ENCODE data around the gene YARS2. TPM values are rescaled to one million over a fixed set of nuclear protein-coding genes. Genes with fewer than 3 reads are reported as not detected.

YARS2 gene
- total and polyA plus RNA-seq, 2 experiments from 2014 or later, result 73.0 to 76.7 TPM

DNA sequence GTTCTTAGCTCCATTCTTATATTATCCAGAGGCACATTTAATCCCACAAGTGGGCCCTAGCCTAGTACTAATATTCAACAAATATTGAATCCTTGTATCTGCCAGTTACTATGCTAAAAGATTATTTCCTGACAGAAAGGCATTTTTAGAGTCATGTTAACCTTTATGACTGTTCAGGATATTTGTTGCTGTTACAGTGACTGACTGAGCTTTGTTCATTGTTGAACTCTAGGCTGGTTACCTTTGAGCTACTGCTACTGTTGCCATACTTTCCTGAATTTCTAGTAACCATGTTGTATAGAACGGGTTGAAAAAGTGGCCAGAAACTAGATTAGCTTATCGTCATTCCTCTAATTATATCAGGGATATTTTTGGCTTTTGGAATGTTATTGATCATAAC lies 46.8 kb downstream of the YARS2 start:
- DNase-seq (ENCODE audit: low spot score) (no peak), ATAC-seq (no peak)
- Histone ChIP-seq H3K4me2 (no peak overlapping the region), H2AFZ (no peak overlapping the region), H3K27me3 (ENCODE audit: insufficient read depth) (no peaks in the 10 kb centered on the region), H3K9me2 (ENCODE audit: insufficient read depth) (no peaks in the 10 kb centered on the region), H3F3A (replicated peaks; ENCODE audit: low read depth) (no peaks in the 10 kb centered on the region), H4K20me1 (replicated peaks; ENCODE audit: insufficient read depth) (no peaks in the 10 kb centered on the region), H3K4me3 (no peak overlapping the region), H3K27ac (ENCODE audit: low read depth) (no peak overlapping the region), H3K4me1 (ENCODE audit: insufficient read depth) (no peaks in the 10 kb centered on the region), H3K79me2 (replicated peaks; ENCODE audit: insufficient read depth) (no peaks in the 10 kb centered on the region; the same call in 1 of the 2 replicates), H3K36me3 (ENCODE audit: insufficient read depth) (peaks cover 17% of the 10 kb centered on the region; the same call in 1 of the 2 replicates)
- TF ChIP-seq ZNF331 (CRISPR knock-in tag; IDR thresholded peaks at IDR 0.05; ENCODE audit: low read depth) (no peak), EZH2phosphoT487 (IDR thresholded peaks at IDR 0.05; ENCODE audit: unreplicated experiment) (no peak), STAT1 (IDR thresholded peaks at IDR 0.05; ENCODE audit: unreplicated experiment) (no peak), NANOG (IDR thresholded peaks at IDR 0.05; ENCODE audit: borderline replicate concordance) (no peak), EZH2 (IDR thresholded peaks at IDR 0.05; ENCODE audit: low read depth, unreplicated experiment) (no peak), POLR2AphosphoS5 (IDR thresholded peaks at IDR 0.05; ENCODE audit: low read depth) (no peak), JUNB (IDR thresholded peaks at IDR 0.05; ENCODE audit: unreplicated experiment) (no peak), ZNF114 (CRISPR knock-in tag; IDR thresholded peaks at IDR 0.05) (no peak), CREB1 (CRISPR knock-in tag; IDR thresholded peaks at IDR 0.05; ENCODE audit: low read depth) (no peak)
- TF ChIP-seq, protein P1, sequence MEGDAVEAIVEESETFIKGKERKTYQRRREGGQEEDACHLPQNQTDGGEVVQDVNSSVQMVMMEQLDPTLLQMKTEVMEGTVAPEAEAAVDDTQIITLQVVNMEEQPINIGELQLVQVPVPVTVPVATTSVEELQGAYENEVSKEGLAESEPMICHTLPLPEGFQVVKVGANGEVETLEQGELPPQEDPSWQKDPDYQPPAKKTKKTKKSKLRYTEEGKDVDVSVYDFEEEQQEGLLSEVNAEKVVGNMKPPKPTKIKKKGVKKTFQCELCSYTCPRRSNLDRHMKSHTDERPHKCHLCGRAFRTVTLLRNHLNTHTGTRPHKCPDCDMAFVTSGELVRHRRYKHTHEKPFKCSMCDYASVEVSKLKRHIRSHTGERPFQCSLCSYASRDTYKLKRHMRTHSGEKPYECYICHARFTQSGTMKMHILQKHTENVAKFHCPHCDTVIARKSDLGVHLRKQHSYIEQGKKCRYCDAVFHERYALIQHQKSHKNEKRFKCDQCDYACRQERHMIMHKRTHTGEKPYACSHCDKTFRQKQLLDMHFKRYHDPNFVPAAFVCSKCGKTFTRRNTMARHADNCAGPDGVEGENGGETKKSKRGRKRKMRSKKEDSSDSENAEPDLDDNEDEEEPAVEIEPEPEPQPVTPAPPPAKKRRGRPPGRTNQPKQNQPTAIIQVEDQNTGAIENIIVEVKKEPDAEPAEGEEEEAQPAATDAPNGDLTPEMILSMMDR (conservative IDR thresholded peaks at IDR 0.05; ENCODE audit: low read depth in 2 of 2), result no peak
- TF ChIP-seq, protein P2, sequence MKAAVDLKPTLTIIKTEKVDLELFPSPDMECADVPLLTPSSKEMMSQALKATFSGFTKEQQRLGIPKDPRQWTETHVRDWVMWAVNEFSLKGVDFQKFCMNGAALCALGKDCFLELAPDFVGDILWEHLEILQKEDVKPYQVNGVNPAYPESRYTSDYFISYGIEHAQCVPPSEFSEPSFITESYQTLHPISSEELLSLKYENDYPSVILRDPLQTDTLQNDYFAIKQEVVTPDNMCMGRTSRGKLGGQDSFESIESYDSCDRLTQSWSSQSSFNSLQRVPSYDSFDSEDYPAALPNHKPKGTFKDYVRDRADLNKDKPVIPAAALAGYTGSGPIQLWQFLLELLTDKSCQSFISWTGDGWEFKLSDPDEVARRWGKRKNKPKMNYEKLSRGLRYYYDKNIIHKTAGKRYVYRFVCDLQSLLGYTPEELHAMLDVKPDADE (IDR thresholded peaks at IDR 0.05), result no peak
- TF ChIP-seq, protein P3, sequence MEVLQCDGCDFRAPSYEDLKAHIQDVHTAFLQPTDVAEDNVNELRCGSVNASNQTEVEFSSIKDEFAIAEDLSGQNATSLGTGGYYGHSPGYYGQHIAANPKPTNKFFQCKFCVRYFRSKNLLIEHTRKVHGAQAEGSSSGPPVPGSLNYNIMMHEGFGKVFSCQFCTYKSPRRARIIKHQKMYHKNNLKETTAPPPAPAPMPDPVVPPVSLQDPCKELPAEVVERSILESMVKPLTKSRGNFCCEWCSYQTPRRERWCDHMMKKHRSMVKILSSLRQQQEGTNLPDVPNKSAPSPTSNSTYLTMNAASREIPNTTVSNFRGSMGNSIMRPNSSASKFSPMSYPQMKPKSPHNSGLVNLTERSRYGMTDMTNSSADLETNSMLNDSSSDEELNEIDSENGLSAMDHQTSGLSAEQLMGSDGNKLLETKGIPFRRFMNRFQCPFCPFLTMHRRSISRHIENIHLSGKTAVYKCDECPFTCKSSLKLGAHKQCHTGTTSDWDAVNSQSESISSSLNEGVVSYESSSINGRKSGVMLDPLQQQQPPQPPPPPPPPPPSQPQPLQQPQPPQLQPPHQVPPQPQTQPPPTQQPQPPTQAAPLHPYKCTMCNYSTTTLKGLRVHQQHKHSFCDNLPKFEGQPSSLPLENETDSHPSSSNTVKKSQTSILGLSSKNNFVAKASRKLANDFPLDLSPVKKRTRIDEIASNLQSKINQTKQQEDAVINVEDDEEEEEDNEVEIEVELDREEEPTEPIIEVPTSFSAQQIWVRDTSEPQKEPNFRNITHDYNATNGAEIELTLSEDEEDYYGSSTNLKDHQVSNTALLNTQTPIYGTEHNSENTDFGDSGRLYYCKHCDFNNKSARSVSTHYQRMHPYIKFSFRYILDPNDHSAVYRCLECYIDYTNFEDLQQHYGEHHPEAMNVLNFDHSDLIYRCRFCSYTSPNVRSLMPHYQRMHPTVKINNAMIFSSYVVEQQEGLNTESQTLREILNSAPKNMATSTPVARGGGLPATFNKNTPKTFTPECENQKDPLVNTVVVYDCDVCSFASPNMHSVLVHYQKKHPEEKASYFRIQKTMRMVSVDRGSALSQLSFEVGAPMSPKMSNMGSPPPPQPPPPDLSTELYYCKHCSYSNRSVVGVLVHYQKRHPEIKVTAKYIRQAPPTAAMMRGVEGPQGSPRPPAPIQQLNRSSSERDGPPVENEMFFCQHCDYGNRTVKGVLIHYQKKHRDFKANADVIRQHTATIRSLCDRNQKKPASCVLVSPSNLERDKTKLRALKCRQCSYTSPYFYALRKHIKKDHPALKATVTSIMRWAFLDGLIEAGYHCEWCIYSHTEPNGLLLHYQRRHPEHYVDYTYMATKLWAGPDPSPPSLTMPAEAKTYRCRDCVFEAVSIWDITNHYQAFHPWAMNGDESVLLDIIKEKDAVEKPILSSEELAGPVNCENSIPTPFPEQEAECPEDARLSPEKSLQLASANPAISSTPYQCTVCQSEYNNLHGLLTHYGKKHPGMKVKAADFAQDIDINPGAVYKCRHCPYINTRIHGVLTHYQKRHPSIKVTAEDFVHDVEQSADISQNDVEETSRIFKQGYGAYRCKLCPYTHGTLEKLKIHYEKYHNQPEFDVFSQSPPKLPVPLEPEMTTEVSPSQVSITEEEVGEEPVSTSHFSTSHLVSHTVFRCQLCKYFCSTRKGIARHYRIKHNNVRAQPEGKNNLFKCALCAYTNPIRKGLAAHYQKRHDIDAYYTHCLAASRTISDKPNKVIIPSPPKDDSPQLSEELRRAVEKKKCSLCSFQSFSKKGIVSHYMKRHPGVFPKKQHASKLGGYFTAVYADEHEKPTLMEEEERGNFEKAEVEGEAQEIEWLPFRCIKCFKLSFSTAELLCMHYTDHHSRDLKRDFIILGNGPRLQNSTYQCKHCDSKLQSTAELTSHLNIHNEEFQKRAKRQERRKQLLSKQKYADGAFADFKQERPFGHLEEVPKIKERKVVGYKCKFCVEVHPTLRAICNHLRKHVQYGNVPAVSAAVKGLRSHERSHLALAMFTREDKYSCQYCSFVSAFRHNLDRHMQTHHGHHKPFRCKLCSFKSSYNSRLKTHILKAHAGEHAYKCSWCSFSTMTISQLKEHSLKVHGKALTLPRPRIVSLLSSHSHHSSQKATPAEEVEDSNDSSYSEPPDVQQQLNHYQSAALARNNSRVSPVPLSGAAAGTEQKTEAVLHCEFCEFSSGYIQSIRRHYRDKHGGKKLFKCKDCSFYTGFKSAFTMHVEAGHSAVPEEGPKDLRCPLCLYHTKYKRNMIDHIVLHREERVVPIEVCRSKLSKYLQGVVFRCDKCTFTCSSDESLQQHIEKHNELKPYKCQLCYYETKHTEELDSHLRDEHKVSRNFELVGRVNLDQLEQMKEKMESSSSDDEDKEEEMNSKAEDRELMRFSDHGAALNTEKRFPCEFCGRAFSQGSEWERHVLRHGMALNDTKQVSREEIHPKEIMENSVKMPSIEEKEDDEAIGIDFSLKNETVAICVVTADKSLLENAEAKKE (CRISPR knock-in tag; IDR thresholded peaks at IDR 0.05), result no peak
- TF ChIP-seq, protein P4, sequence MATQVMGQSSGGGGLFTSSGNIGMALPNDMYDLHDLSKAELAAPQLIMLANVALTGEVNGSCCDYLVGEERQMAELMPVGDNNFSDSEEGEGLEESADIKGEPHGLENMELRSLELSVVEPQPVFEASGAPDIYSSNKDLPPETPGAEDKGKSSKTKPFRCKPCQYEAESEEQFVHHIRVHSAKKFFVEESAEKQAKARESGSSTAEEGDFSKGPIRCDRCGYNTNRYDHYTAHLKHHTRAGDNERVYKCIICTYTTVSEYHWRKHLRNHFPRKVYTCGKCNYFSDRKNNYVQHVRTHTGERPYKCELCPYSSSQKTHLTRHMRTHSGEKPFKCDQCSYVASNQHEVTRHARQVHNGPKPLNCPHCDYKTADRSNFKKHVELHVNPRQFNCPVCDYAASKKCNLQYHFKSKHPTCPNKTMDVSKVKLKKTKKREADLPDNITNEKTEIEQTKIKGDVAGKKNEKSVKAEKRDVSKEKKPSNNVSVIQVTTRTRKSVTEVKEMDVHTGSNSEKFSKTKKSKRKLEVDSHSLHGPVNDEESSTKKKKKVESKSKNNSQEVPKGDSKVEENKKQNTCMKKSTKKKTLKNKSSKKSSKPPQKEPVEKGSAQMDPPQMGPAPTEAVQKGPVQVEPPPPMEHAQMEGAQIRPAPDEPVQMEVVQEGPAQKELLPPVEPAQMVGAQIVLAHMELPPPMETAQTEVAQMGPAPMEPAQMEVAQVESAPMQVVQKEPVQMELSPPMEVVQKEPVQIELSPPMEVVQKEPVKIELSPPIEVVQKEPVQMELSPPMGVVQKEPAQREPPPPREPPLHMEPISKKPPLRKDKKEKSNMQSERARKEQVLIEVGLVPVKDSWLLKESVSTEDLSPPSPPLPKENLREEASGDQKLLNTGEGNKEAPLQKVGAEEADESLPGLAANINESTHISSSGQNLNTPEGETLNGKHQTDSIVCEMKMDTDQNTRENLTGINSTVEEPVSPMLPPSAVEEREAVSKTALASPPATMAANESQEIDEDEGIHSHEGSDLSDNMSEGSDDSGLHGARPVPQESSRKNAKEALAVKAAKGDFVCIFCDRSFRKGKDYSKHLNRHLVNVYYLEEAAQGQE (IDR thresholded peaks at IDR 0.05; ENCODE audit: unreplicated experiment), result no peak
- Mint-ChIP-seq H3K4me1 (no peaks in the 10 kb centered on the region), H3K4me3 (no peak overlapping the region), H3K36me3 (ENCODE audit: low read depth) (peaks cover 18% of the 10 kb centered on the region; the same call in 2 of the 3 replicates), H3K27ac (no peak overlapping the region), H3K9me3 (no peaks in the 10 kb centered on the region), H3K27me3 (ENCODE audit: insufficient read depth, low read depth, poor library complexity) (no peaks in the 10 kb centered on the region)
